NK-92 (cell line): ENCODE measurements around the gene CERK.
"Not testable (repeated sequence)": the region's sequence is repeated elsewhere in the genome, so short reads cannot be mapped to it uniquely, and the experiment has no call there.

ENCODE experiments used
- DNase-seq: peaks from one replicate; lab custom pipeline; 2025; ENCODE audit not compliant: unreplicated experiment; lab: John Stamatoyannopoulos, UW

The CERK gene

DNA sequence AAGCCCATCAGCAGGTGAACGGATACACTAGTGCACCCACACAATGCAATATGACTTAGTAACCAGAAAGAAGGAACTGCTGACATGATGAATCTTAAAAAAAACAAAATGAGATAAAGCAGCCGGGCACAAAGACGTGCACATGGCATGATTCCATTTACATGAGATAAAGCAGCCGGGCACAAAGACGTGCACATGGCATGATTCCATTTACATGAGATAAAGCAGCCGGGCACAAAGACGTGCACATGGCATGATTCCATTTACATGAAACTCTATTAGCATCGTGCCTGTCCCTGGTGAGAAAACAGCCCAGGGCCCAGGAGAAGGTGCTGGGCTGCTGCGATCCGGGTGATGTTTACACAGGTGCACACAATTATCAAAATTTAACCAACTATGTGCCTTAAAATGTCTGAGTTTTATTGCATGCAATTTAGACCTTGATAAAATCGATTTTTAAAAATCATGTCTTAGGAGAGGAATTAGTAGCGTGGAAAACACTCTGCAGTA is 3.8 kb downstream of the CERK start:
- DNase-seq: not testable (repeated sequence)

DNA sequence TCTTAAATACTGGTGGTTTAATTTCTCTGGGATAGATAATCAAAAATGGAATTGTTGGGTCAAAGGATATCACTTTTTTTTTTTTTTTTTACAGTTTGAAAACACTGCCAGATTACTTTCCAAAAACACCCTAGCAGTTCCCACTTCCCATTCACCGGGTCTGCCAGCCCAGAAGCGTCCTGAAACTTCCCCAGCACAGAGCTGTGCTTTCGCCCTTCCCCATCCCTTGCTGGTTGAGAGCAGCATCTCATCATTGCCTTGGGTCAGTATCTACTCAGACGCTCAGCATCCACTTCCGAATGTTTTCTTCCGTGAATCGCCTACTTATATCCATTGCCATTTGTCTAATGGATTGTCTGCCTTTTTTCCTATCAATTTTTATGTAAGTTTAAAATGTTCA is 5.5 kb downstream of the CERK start:
- no peak for DNase-seq

DNA sequence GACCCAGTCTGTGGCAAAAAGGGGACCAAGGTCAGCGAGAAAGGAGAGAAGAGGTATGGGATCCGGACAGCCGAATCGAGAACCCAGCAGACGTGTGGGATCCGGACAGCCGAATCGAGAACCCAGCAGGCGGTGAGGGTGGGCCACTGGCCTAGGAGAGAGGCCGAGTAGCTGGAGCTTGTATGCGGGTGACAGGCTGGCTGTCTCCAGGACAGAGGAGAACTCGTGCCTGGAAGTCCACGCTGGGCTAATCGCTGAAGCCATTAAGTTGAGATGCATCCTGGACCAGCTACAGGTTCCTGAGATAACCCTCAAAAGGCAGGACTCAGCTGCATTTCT is 6.0 kb downstream of the CERK start:
- no peak for DNase-seq

DNA sequence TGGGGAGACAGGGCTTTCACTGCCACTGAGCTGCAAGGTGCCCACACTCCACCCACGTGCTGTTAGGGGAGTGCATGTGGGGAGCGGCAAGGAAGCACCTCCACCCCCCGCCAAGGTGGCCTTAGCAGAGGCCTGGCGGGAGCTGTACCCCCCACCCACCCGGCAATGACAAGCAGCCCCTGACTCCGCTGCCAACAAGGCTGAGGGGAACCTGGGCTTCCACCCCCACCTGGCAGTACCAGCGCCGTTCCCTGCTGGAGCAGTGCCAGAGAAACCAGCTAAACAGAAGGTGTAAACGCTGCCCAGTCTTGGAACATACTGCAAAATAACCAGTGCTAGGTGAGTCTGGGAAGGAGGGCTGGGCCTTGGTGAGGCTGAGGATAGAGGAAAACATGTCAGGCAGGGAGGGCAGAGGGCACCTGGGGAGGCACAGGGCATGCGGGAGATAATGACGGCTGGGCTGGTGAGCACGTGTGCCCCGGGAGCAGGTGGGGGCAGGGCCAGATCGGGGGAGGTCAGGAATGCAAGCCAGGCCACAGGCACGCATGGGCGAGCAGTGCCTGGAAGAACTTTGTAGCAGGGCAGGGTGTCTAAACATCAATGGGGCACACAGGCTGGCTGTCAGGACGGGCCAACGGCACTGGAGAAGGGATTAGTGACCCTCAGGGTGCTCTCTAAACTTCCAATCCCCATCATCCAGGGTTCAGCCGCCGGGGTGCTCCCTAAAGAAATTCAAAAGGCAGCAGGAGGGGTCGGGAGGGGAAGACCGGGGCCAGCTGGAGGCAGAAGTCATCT is 6.6 kb downstream of the CERK start:
- no peak for DNase-seq

DNA sequence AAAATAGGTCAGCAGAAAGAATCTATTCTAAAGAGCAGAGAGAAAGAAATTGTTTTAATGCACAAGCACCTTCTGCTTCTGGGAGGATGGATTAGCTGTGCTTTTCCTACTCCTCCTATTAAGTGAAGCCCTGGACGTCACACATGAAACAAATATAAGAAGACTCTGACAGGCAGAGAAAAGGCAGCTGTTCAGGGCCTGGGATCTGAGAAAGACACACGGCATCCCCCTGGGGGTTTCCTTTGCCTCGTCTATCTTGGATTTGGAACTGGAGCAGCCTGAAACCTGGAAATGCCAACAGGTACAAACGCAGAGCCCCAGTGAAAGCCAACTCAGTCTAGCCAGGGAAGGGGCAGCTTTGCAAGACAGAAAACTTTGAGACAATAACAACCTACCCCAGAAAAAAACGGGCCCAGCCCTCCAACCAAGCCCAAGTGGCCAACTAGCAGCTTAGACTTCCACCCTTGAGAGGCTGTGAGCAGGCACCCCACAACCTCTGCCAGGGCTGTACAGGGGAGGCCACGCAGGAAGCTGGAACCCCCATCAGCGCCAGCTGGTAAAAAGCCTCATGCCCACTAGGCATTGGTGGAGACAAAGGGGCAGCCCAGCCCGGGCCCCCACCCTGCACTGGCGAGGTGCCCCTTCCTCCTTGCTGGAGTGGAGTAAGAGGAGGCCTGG is 7.3 kb downstream of the CERK start:
- DNase-seq: no peak

DNA sequence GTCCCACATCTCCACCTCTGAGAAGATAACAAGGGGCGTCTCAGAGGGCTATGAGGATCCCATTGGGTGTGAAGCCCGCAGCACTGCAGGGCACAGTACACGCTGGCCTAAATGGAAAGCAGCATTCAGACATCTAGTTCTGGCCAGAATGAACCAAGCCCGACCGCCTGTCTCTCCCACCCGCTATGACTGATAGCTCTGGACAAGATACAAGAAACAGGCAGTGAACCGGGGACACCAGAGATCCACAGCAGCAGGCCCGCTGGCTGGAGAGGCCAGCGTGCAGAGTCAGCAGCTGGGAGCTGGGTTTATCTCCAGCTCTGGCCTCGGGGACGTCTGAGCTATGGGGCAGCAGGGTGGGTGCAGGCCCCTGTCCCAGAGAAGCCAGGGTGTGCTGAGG is 9.6 kb downstream of the CERK start:
- DNase-seq: no peak

DNA sequence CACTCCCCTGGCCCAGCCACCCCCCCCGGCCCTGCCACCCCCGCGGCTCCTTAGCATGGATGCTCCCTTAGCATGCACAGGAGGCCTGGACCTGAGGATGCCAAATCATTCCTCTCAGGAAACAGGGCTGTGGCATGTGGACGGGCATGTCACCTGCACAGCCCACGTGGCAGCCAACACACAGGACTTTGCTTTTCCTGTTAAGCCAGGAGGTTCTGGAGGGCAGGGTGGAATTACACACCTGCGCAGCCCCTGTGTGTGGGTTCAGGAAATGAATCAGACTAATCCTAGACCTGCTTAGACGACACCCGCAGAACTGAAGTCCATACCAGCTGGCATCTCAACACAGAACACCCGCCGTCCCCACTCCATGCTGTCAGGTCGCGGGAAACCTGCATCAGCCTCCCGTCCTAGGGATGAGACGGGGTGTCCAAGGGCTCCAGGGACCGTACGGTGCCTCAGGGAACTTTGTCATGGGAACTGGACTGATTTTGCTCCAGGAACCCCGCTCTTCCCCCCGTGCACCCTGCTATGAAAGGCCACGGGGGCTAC is 10.2 kb downstream of the CERK start:
- DNase-seq: no peak

DNA sequence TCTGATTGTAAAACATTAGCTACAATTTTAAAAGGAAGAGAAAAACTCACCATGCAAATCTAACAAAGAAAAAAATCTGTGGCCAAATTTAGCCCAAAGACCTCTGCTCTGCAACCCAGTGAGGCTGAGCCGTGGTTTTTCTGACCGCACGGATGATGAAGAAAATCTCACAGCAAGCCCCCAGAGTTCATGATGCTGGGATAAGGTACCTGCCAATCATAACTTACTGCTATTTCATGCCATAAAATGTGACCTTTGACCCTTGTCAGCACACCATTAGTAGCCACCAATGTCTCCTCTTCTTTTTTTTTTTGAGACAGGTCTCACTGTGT is 11.1 kb downstream of the CERK start:
- no peak for DNase-seq

DNA sequence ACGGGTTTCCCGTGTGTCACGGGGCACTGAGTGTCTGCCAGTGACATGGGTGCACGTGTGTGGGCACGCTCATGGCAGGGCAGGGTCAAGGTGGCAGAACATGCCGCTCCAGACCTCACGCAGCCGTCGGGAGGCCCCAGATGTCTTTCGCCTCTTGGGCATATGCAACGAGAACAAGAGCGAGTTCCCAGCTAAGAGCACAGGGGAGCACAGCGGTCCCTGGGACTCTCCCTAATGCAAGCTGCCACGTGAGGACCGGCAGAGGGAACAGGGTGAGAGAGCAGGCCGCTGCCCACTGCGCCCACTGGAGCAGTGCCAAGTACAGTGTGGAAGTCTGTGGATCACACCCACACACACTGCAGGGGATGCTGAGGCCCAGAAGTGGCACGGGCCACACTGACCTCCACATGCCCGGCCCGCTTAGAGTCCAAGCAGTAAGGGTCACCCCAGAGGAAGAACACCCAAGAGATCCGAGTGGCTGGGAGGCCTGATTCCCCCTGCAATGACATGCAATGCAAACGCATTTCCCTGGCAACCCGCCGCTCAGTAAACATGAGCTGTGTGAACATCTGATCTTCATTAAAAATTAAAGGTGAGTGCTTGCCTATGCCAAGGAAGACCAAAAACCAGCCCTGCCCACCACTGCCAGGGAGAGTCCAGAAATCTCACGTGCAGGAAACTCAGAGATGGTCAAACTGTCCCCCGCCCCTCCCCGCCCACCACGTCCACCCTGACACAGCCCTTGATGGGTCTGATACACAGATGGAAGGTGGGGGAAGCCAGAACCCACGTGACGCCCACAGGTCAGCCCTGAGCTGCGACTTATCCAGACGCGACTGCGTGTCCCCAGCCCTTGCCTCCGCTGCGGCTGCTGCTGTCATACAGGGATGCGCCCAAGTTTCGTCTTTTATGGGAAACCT is 11.7 kb downstream of the CERK start:
- no peak for DNase-seq

DNA sequence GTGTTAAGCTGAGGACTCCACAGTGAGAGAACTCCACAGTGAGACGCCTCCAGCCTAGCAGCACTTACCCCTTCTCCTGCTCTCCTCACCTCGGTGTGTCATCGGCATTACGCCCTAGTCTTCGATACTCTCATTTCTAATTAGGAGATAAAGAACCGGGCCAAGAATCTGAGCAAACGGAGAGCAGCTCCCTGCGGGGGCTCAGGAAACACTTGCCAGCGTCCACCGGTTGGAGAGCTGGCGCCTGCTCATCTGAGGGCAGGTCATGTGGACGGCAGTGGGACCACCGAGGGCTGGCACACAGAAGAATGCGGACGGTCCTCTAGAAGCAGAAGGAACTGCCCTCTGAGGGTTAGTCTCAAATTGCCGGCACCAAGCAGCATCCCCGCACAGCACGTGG is 13.0 kb downstream of the CERK start:
- no peak for DNase-seq

DNA sequence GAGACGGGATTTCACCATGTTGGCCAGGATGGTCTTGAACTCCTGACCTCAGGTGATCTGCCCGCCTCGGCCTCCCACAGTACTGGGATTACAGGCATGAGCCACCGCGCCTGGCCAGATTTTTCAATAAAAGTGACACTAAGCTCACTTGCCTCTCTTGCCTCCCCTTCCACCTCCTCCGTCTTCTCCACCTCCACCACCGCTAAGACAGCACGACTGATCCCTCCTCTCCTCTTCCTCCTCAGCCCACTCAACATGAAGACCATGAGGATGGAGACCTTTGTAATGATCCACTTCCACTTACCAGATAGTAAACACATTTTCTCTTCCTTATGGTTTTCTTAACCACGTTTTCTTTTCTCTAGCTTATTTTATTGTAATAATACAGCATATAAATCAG is 14.2 kb downstream of the CERK start:
- DNase-seq: no peak

DNA sequence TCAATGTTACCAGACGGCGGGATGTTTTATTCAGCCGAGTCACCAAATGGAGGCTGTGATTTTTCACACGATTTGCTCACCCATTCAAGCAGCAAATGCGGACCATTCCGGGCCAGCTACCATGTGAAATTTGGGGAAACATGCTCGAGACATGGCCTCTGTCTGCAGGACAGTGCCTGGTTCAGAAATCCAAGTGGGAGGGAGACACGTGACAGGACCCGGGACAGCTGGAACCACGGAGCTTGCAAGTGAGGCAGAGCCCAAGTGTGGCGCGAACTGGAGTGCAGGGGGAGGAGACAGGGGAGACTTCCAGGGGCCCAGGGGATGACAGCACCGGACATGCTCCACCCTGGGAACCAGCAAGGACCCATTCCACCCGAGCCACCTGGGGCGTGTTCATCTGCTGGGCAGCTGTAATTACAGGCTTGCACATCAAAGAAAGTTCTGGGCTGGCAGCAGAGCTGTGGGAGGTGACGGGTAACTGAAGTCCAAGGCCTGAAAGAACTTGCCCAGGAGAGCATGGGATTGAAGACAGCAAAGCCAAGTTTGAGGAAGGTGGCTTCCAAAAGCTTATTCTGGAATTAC is 16.5 kb downstream of the CERK start:
- DNase-seq: no peak

DNA sequence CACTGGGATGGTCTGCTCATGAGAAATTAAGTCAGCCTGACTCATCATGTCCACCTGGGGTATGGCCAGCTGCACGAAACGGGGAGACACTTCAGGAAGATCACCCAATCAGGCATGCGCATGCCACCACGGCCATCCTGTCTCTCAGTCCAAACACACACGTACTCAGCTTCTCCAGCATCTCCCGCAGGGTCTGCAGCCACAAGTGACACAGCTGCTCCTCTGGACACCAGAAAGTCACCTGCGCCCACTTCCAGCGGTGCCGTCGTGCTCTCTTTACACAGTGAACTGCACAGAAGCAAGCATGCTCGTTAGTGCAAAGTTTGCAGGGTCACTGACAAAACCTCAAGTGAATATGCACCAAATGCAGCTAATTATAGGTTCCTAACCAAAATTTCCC is 18.1 kb downstream of the CERK start:
- DNase-seq: no peak

DNA sequence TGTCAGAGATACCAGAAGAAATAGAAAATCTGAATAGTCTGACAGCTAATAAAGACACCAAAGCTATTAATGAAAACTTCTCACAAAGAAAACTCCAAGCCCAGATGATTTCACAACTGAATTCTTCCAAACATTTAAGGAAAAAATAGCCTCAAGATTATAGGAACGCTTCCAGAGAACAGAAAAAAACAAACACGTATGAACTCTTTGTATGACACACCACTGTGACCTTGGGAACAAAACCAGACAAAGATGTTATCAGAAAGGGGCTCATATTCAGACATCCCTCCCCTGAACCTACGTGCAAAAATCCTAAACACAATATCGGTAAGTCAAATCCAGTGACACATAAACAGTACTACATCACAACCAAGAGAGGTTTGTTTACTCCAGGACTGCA is 23.5 kb downstream of the CERK start:
- DNase-seq: no peak

DNA sequence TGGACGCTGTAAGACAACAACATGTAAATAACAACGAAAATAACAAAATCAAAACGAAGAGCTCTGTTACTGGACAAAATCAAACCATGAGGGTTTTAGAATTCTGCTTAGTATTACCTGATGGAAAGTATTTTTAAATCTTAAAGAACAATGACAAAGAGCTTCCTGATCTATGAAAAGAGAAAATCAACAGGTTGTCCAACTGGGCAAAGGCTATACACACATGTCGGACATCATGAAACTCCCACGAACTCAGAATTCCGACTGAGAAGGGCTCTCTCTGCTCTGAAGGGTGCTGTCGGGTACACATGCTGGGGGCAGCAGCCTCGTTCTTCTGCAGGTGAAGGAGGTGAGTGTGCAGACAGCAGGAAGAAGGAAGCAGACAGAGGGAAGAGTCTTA is 25.8 kb downstream of the CERK start:
- DNase-seq: no peak

DNA sequence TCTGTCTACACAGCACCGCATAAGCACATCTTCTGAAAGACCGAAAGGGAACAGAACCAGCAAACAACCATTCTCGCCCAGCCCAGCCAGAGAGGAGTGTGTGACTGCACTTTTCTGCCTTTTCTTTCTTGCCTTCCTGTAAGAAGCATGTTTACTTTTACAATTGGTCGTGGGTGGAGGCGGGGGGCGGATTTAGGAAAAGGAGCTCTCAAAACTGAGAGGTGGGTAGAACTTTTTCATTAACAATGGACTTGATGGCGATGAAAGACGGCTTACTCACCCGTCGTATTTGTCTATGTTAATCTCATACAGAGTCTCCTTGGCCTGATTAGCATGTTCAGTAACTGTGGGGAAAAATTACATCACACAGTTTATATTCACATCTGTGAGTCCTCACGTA is 27.2 kb downstream of the CERK start:
- DNase-seq: no peak

DNA sequence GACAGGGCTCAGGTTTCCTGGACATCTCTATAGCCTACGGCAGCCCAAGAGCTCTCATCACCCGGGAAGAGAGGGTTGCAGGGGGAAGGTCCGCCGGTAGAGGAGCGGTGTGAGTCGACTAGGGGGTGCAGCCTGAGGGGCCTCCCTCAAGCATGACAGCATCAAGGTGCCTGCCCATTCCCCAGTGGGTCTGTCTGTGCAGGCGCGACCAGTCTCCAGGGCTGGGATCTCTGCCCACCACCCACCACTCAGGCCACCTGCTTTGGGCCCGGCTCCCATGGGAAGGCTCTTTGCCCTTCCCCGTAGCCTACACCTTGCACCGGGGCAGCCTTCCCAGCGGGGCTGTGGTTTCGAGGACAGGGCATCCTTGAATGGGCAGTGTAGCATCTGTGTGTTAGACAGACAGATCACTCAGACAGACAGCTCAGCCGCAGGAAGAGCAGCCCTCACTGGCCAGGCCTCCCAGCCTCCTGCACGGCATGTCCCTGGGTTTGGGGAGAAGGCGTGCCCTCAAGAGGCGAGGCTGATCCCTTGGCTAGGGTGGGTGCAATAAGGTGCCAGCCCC is 29.2 kb downstream of the CERK start:
- DNase-seq: no peak

DNA sequence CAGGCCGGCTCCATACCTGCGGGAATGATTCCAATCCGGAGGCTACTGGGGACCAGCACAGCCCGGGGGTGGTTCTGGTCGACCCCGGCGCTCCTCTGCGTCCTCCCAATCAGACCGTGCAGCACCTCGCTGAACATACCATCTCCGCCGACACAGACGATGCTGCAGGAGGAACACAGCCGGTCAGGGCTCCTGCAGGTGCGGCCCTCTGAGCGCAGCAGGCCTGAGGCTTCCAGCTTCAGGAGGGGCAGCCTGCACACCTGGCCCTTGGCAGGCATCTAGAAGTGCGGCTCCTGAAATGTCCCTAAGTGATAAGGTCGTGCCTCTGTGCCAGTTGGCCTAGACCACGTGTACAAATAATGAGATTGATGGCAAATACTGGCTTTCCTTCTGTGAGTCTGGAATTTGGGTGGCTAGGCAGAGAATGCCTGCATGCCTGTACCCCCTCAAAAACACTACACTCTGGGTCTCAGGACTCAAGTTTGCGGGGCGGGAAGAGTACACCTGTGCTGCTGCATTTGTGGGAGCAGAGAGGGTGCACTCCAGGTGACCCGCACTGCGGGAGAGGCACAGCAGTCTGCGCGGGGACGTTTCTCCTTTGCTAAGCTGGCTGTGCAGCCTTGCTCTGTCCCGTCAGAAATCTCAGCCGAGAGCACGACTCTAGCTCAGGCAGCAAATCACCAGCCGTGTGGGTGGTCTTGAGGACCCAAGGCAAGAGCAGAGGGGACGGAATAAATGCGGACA is 30.1 kb downstream of the CERK start:
- DNase-seq: no peak

DNA sequence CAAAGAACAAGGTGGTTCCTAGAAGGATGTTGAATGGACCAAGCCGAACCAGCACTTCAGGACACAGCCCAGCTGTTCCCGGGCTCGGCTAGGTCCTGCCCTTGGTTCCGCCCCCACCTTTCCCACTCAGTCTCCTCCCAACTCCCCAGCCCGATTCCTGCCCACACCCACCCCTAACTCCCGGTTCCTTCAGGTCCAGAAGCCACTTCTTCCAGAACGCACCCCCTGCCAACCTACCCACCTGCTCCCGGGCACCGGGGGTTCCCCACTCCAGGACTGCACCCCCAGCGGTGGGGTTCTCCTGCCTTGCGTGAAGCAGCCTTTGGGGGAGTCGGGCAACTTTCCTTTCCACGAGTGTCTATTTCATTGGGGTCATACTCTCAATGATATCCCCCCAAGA is 30.7 kb downstream of the CERK start:
- no peak for DNase-seq

DNA sequence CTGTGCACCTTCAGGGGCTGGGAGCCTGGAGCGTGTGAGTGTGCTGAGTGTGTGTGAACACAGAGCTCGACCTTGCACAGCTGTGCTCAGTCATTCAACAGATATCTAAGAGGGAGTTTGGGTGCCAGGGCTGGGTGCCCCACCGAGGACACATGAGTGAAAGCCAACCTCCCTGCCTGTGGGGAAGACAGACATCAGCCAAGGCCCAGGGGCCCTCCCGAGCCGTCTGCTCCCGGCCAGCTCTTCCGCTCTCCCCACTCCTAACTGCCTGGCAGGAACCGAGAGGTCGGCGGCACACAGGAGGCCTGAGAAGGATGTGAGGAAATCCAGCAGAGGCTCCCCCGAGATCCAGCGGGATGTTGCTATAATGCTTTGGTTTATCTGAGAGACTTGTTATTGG is 32.0 kb downstream of the CERK start:
- DNase-seq: no peak
